Epithelial cell of prostate (primary cell): ENCODE data around the gene YBEY.
A peak's percentile ranks its signal among the peaks of the same experiment; 100 is the strongest.
"Not testable (repeated sequence)": the region's sequence is repeated elsewhere in the genome, so short reads cannot be mapped to it uniquely, and the experiment has no call there.

ENCODE experiments used
- DNase-seq: peaks from one replicate; pipeline ENCODE4 v3.0.0-alpha.2; 2011; ENCODE audit warnings: low read depth, low spot score
- H3K27ac ChIP-seq: fragments of 450-650 bp; 2 replicates; pipeline ENCODE4 v1.5.1; 2017; ENCODE audit warnings: mild to moderate bottlenecking

Gene YBEY

GRCh38 chr21:46285761-46286647 lies at the start of gene YBEY:
Gene YBEY, plus strand, starts transcription at chr21:46286342. Its CDS starts 572 bp downstream, at chr21:46286914.
- H3K27ac ChIP-seq = peak within 1 kb of the TSS; percentile 94
- DNase-seq = peak; percentile 67

- no peak overlapping the region for H3K27ac ChIP-seq
- DNase-seq = no peak
These were observed 48.7 kb upstream of the YBEY start for GRCh38 chr21:46237474-46237873.

- no peak overlapping the region for H3K27ac ChIP-seq
- DNase-seq = no peak
These were observed 46.3 kb upstream of the YBEY start for GRCh38 chr21:46239817-46240325.

- peak overlapping the region; percentile 7 for H3K27ac ChIP-seq
- DNase-seq = not testable (repeated sequence)
These were observed 44.6 kb upstream of the YBEY start for GRCh38 chr21:46241577-46241976.

- no peak overlapping the region for H3K27ac ChIP-seq
- no peak for DNase-seq
These were observed 42.8 kb upstream of the YBEY start for GRCh38 chr21:46243325-46243724.

- no peak overlapping the region for H3K27ac ChIP-seq
- DNase-seq = no peak
These were observed 42.2 kb upstream of the YBEY start for GRCh38 chr21:46243960-46244361.

- no peak overlapping the region for H3K27ac ChIP-seq
- DNase-seq = no peak
These were observed 41.5 kb upstream of the YBEY start for GRCh38 chr21:46244602-46245001.

GRCh38 chr21:46245213-46245915 lies 40.8 kb upstream of the YBEY start:
- no peak overlapping the region for H3K27ac ChIP-seq
- no peak for DNase-seq

GRCh38 chr21:46246345-46246744 lies 39.8 kb upstream of the YBEY start:
- no peak for DNase-seq
- no peak overlapping the region for H3K27ac ChIP-seq

- DNase-seq = no peak
- no peak overlapping the region for H3K27ac ChIP-seq
These were observed 38.3 kb upstream of the YBEY start for GRCh38 chr21:46247699-46248421.

GRCh38 chr21:46248422-46248782 lies 37.7 kb upstream of the YBEY start:
- DNase-seq = no peak
- no peak overlapping the region for H3K27ac ChIP-seq

GRCh38 chr21:46248827-46249226 lies 37.3 kb upstream of the YBEY start:
- no peak for DNase-seq
- no peak overlapping the region for H3K27ac ChIP-seq

- no peak overlapping the region for H3K27ac ChIP-seq
- no peak for DNase-seq
These were observed 35.9 kb upstream of the YBEY start for GRCh38 chr21:46250146-46250725.

- H3K27ac ChIP-seq = no peak overlapping the region
- DNase-seq = no peak
These were observed 33.3 kb upstream of the YBEY start for GRCh38 chr21:46252840-46253239.

- no peak overlapping the region for H3K27ac ChIP-seq
- DNase-seq = no peak
These were observed 32.5 kb upstream of the YBEY start for GRCh38 chr21:46253610-46254124.

- H3K27ac ChIP-seq = no peak overlapping the region
- no peak for DNase-seq
These were observed 31.8 kb upstream of the YBEY start for GRCh38 chr21:46254208-46254975.

- no peak overlapping the region for H3K27ac ChIP-seq
These were observed 31.0 kb upstream of the YBEY start for GRCh38 chr21:46255166-46255565.

GRCh38 chr21:46255758-46256337 lies 30.3 kb upstream of the YBEY start:
- no peak for DNase-seq
- no peak overlapping the region for H3K27ac ChIP-seq

More at GRCh38 chr21:46255166-46255565, 31.0 kb upstream of the YBEY start:
- no peak for DNase-seq

GRCh38 chr21:46256501-46256994 lies 29.6 kb upstream of the YBEY start:
- DNase-seq = no peak
- no peak overlapping the region for H3K27ac ChIP-seq
